ENCODE data around the gene IL1RAPL1.

DNA sequence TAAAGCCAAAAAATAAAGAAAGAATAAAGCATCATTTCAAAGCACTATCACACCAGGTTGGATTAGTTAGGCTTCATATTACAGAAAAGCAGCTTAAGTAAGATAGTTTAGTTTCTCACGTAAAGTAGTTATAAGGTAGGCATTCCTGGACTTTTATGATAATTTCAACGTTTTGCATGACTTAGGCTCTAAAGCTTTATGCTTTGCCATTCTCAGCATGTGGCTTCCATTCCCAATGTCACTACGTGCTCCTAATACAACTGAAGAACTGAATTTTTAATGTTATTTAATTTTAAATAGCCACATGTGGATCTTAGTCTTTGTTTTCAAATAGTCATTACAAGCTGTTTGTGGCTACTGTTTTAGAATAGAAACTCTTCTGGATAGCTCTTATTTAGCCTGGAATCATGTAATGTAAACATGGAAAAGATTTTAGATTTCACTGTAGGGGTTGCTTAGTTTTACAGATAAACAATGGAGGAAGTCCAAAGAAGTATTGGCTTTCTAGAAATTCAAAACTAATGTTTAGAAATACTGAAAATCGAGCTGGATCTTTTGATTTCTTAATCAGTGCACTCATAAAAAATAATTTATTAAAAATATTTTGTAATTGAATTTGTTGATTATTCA, 710.0 kb downstream of the IL1RAPL1 start:
- TF ChIP-seq, protein P1, sequence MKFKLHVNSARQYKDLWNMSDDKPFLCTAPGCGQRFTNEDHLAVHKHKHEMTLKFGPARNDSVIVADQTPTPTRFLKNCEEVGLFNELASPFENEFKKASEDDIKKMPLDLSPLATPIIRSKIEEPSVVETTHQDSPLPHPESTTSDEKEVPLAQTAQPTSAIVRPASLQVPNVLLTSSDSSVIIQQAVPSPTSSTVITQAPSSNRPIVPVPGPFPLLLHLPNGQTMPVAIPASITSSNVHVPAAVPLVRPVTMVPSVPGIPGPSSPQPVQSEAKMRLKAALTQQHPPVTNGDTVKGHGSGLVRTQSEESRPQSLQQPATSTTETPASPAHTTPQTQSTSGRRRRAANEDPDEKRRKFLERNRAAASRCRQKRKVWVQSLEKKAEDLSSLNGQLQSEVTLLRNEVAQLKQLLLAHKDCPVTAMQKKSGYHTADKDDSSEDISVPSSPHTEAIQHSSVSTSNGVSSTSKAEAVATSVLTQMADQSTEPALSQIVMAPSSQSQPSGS (CRISPR knock-in tag; IDR thresholded peaks at IDR 0.05) = no peak
- TF ChIP-seq MECOM (CRISPR knock-in tag; IDR thresholded peaks at IDR 0.05) = no peak
- TF ChIP-seq ZNF124 (CRISPR knock-in tag; IDR thresholded peaks at IDR 0.05) = no peak
- TF ChIP-seq, protein P2, sequence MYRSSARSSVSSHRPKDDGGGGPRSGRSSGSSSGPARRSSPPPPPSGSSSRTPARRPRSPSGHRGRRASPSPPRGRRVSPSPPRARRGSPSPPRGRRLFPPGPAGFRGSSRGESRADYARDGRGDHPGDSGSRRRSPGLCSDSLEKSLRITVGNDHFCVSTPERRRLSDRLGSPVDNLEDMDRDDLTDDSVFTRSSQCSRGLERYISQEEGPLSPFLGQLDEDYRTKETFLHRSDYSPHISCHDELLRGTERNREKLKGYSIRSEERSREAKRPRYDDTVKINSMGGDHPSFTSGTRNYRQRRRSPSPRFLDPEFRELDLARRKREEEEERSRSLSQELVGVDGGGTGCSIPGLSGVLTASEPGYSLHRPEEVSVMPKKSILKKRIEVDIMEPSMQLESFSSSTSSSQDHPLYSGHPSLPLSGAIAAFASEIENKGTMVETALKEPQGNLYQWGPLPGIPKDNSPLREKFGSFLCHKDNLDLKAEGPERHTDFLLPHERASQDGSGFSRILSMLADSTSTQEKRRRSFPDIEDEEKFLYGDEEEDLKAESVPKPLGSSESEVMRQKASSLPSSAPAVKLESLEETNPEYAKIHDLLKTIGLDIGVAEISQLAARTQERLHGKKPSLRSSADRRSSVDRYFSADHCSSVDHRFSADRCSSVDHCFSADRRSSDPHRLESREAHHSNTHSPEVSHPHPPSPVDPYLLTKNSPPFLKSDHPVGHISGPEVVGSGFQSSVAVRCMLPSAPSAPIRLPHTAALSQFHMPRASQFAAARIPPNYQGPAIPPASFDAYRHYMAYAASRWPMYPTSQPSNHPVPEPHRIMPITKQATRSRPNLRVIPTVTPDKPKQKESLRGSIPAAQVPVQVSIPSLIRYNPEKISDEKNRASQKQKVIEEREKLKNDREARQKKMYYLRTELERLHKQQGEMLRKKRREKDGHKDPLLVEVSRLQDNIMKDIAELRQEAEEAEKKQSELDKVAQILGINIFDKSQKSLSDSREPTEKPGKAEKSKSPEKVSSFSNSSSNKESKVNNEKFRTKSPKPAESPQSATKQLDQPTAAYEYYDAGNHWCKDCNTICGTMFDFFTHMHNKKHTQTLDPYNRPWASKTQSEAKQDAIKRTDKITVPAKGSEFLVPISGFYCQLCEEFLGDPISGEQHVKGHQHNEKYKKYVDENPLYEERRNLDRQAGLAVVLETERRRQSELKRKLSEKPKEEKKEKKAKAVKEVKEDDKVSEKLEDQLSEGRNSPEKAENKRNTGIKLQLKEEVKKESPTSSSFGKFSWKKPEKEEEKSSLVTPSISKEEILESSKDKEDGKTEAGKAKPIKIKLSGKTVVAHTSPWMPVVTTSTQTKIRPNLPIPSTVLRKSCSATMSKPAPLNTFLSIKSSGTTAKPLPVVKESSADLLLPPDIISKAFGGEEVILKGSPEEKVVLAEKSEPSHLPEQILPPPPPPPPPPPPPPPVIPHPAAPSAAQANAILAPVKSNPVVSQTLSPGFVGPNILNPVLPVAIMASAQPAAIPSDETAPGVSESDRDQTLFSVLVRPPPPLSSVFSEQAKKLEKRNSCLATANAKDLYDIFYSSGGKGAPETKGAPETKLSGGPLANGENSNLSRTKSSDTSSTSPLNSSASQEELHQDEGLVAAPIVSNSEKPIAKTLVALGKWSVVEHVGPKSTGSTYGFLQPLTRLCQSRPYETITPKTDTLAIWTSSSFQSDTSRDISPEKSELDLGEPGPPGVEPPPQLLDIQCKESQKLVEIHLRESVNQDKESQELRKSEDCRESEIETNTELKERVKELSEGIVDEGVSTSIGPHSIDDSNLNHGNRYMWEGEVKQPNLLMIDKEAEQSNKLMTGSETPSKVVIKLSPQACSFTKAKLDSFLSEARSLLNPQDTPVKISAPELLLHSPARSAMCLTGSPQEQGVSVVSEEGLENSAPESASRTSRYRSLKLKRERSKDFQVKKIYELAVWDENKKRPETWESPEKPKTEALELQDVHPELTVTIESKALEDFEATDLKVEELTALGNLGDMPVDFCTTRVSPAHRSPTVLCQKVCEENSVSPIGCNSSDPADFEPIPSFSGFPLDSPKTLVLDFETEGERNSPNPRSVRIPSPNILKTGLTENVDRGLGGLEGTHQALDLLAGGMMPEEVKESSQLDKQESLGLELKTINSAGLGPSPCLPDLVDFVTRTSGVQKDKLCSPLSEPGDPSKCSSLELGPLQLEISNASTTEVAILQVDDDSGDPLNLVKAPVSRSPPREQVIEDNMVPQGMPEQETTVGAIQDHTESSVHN (IDR thresholded peaks at IDR 0.05; ENCODE audit: borderline replicate concordance in 1 of 2, low read depth in 1 of 2) = no peak
- no peak for TF ChIP-seq ZFP36 (IDR thresholded peaks at IDR 0.05; ENCODE audit: low read depth, low read length, partially characterized antibody)
- no peak for TF ChIP-seq JUND (IDR thresholded peaks at IDR 0.05; ENCODE audit: borderline replicate concordance, low read depth, low read length)
- no peak for TF ChIP-seq JUND (tag; IDR thresholded peaks at IDR 0.05; ENCODE audit: borderline replicate concordance, low read depth, low read length)
- TF ChIP-seq, protein P3, sequence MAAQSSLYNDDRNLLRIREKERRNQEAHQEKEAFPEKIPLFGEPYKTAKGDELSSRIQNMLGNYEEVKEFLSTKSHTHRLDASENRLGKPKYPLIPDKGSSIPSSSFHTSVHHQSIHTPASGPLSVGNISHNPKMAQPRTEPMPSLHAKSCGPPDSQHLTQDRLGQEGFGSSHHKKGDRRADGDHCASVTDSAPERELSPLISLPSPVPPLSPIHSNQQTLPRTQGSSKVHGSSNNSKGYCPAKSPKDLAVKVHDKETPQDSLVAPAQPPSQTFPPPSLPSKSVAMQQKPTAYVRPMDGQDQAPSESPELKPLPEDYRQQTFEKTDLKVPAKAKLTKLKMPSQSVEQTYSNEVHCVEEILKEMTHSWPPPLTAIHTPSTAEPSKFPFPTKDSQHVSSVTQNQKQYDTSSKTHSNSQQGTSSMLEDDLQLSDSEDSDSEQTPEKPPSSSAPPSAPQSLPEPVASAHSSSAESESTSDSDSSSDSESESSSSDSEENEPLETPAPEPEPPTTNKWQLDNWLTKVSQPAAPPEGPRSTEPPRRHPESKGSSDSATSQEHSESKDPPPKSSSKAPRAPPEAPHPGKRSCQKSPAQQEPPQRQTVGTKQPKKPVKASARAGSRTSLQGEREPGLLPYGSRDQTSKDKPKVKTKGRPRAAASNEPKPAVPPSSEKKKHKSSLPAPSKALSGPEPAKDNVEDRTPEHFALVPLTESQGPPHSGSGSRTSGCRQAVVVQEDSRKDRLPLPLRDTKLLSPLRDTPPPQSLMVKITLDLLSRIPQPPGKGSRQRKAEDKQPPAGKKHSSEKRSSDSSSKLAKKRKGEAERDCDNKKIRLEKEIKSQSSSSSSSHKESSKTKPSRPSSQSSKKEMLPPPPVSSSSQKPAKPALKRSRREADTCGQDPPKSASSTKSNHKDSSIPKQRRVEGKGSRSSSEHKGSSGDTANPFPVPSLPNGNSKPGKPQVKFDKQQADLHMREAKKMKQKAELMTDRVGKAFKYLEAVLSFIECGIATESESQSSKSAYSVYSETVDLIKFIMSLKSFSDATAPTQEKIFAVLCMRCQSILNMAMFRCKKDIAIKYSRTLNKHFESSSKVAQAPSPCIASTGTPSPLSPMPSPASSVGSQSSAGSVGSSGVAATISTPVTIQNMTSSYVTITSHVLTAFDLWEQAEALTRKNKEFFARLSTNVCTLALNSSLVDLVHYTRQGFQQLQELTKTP (IDR thresholded peaks at IDR 0.05; ENCODE audit: low read depth in 1 of 2, partially characterized antibody in 2 of 2) = no peak
- no peak for TF ChIP-seq ZNF274 (IDR thresholded peaks at IDR 0.05; ENCODE audit: borderline replicate concordance, low read depth, low read length)
- TF ChIP-seq POLR2AphosphoS5 (IDR thresholded peaks at IDR 0.05; ENCODE audit: control insufficient read depth, insufficient read depth, low read depth, low read length) = no peak
- TF ChIP-seq, protein P4, sequence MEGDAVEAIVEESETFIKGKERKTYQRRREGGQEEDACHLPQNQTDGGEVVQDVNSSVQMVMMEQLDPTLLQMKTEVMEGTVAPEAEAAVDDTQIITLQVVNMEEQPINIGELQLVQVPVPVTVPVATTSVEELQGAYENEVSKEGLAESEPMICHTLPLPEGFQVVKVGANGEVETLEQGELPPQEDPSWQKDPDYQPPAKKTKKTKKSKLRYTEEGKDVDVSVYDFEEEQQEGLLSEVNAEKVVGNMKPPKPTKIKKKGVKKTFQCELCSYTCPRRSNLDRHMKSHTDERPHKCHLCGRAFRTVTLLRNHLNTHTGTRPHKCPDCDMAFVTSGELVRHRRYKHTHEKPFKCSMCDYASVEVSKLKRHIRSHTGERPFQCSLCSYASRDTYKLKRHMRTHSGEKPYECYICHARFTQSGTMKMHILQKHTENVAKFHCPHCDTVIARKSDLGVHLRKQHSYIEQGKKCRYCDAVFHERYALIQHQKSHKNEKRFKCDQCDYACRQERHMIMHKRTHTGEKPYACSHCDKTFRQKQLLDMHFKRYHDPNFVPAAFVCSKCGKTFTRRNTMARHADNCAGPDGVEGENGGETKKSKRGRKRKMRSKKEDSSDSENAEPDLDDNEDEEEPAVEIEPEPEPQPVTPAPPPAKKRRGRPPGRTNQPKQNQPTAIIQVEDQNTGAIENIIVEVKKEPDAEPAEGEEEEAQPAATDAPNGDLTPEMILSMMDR (IDR thresholded peaks at IDR 0.05 in 2 of 3, conservative IDR thresholded peaks at IDR 0.05 in 1 of 3; ENCODE audit: insufficient read depth in 2 of 3, low read depth in 1 of 3, low read length in 3 of 3) = no peak
- TF ChIP-seq SMAD2 (IDR thresholded peaks at IDR 0.05; ENCODE audit: low read depth, low read length) = no peak
- TF ChIP-seq MCM2 (IDR thresholded peaks at IDR 0.05; ENCODE audit: low read depth) = no peak

Data from K562 (cell line).